Breast epithelium (tissue), 3 donors: ENCODE measurements around the gene TNFRSF1A.

Experiments
- CTCF ChIP-seq, 3 donors: fragments of 450-650 bp; IDR thresholded peaks; one replicate each; pipeline ENCODE4 v1.5.1; 2016 to 2017; ENCODE audit warnings: antibody characterized with exemption in 3 of 3, mild to moderate bottlenecking in 3 of 3, moderate library complexity in 3 of 3
- POLR2AphosphoS5 ChIP-seq, 3 donors: sonication (generic); formaldehyde crosslinking; IDR thresholded peaks; one replicate each; pipeline ENCODE4 v1.6.1; 2017; ENCODE audit warnings: antibody characterized with exemption in 3 of 3

- TF ChIP-seq CTCF (IDR thresholded peaks at IDR 0.05) (no peak), POLR2AphosphoS5 (IDR thresholded peaks at IDR 0.05) (no peak)
Measured at GRCh38 chr12:6315704-6316597, 25.9 kb downstream of the TNFRSF1A start.
